ENCODE measurements around the gene SMPD3.

SMPD3 gene

DNA sequence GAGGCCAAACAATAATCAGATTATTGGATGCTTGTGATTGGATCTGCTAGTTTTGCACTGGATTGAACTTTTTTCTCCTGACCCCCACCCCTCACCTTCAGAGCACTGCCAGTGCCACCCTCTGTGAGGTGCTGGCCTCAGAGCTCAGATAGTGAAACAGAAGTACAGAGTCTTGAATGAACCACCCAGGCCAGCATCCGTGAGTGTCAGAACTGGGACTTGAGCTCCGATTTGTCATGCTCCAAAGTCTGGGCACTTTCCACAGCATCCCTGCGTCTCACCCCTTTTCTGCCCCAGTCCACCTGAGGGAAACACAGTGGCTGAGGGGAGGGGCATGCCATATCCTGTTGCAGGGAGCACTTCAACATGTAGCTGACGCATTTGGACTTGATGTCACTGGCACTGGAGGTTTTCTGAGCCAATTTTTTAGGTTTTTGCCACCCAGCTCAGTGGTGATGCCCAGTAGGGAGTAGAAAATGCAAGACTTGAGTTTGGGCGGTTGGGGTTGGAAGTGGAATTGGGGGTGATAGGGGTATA is 47.3 kb downstream of the SMPD3 start:
- TF ChIP-seq, protein P1, sequence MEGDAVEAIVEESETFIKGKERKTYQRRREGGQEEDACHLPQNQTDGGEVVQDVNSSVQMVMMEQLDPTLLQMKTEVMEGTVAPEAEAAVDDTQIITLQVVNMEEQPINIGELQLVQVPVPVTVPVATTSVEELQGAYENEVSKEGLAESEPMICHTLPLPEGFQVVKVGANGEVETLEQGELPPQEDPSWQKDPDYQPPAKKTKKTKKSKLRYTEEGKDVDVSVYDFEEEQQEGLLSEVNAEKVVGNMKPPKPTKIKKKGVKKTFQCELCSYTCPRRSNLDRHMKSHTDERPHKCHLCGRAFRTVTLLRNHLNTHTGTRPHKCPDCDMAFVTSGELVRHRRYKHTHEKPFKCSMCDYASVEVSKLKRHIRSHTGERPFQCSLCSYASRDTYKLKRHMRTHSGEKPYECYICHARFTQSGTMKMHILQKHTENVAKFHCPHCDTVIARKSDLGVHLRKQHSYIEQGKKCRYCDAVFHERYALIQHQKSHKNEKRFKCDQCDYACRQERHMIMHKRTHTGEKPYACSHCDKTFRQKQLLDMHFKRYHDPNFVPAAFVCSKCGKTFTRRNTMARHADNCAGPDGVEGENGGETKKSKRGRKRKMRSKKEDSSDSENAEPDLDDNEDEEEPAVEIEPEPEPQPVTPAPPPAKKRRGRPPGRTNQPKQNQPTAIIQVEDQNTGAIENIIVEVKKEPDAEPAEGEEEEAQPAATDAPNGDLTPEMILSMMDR (IDR thresholded peaks at IDR 0.05; ENCODE audit: low read depth, low read length) = no peak
- TF ChIP-seq EZH2phosphoT487 (IDR thresholded peaks at IDR 0.05; ENCODE audit: low read depth) = no peak

DNA sequence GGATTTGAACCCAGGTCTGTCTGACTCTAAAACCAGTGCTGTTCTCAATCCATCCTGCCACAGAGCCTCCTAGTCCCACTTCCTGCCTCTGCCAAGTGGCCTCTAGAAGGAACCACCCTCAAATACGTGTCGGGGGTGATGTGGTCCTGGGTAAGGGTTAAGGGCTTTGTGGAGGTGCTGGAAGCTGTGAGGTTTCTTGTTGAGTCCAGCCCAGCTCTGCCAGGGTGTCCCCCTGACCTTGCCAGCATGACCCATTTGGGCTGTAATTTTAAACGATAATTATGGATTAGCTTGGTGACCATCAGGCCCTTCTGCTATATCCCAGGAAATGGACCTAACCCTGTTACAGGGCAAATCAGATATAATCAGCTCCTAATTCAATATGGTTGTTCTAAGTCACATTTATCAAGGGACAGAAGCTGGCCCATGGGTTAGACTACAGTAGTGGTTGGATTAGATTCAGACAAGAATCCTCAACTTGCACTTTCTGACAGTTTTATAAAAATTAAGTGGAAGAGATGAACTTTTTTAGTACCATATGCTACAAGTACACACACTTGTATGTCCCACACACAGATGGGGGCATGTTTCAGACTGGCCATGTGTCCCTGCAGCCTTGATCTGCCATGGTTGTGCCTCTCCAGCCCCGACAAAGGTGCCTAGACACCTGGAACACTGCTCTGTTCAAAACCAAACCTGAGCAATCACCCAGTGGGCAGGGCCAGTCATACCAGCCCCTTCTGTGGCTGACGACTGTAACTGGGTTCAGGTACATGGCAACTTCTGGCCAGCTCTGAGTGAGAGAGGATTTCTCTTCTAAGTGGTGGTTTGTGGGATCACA is 48.0 kb downstream of the SMPD3 start:
- Histone ChIP-seq H3K4me3 (ENCODE audit: low read length) (no peak overlapping the region), H3K36me3 (replicated peaks; ENCODE audit: low read depth, low read length) (no peaks in the 10 kb centered on the region), H3K27ac (ENCODE audit: low read length) (no peak overlapping the region), H3K4me2 (ENCODE audit: low read length) (no peak overlapping the region), H3K9me3 (ENCODE audit: insufficient read depth, low read length) (no peaks in the 10 kb centered on the region), H3K79me2 (ENCODE audit: low read length) (no peaks in the 10 kb centered on the region), H3K9ac (ENCODE audit: low read length) (no peak overlapping the region), H3K27me3 (ENCODE audit: low read depth, low read length) (no peaks in the 10 kb centered on the region), H3K4me1 (ENCODE audit: low read length) (peaks cover 6% of the 10 kb centered on the region), H2AFZ (ENCODE audit: low read depth, low read length) (no peak overlapping the region), H4K20me1 (ENCODE audit: insufficient read depth, low read length) (no peaks in the 10 kb centered on the region)
- no peak for TF ChIP-seq EZH2phosphoT487 (IDR thresholded peaks at IDR 0.05; ENCODE audit: low read depth)

More for the DNA sequence above, 47.3 kb downstream of the SMPD3 start:
- H3K4me2 ChIP-seq (ENCODE audit: low read length) = no peak overlapping the region
- no peak overlapping the region for H3K4me3 ChIP-seq (ENCODE audit: low read length)
- no peaks in the 10 kb centered on the region for H3K36me3 ChIP-seq (replicated peaks; ENCODE audit: low read depth, low read length)
- no peaks in the 10 kb centered on the region for H3K9me3 ChIP-seq (ENCODE audit: insufficient read depth, low read length)
- no peaks in the 10 kb centered on the region for H3K27me3 ChIP-seq (ENCODE audit: low read depth, low read length)
- no peak overlapping the region for H2AFZ ChIP-seq (ENCODE audit: low read depth, low read length)
- peaks cover 6% of the 10 kb centered on the region for H3K4me1 ChIP-seq (ENCODE audit: low read length)
- H3K27ac ChIP-seq (ENCODE audit: low read length) = no peak overlapping the region
- no peaks in the 10 kb centered on the region for H3K79me2 ChIP-seq (ENCODE audit: low read length)
- H3K9ac ChIP-seq (ENCODE audit: low read length) = no peak overlapping the region
- H4K20me1 ChIP-seq (ENCODE audit: insufficient read depth, low read length) = no peaks in the 10 kb centered on the region

DNA sequence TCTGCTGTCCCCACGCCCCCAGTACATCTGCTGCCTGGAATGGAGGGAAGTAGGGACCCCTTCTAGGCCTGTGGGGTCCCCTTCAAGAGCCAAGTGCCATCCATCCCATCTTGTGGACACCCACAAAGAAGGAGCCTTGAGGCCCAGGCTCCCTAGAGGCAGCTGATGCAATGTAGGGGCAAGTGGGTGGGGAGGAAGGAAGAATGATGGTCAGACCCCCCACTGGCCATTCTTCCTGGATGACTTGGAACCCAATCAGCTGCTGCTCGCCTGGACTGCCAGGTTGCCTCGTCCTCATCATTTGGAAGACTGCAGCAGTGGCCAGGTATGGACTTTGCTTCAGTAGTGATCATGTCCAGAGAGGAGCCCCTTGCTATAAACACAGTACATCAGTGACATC is 48.9 kb downstream of the SMPD3 start:
- no peak overlapping the region for H3K27ac ChIP-seq (ENCODE audit: low read length)
- no peak overlapping the region for H3K4me3 ChIP-seq (ENCODE audit: low read length)
- H3K4me2 ChIP-seq (ENCODE audit: low read length) = no peak overlapping the region
- TF ChIP-seq EZH2phosphoT487 (IDR thresholded peaks at IDR 0.05; ENCODE audit: low read depth) = no peak
- TF ChIP-seq, protein P1 (IDR thresholded peaks at IDR 0.05; ENCODE audit: low read depth, low read length) = no peak
- no peaks in the 10 kb centered on the region for H3K36me3 ChIP-seq (replicated peaks; ENCODE audit: low read depth, low read length)
- H3K27me3 ChIP-seq (ENCODE audit: low read depth, low read length) = no peaks in the 10 kb centered on the region
- no peaks in the 10 kb centered on the region for H3K9me3 ChIP-seq (ENCODE audit: insufficient read depth, low read length)
- H4K20me1 ChIP-seq (ENCODE audit: insufficient read depth, low read length) = no peaks in the 10 kb centered on the region
- H3K79me2 ChIP-seq (ENCODE audit: low read length) = no peaks in the 10 kb centered on the region
- no peak overlapping the region for H3K9ac ChIP-seq (ENCODE audit: low read length)
- H3K4me1 ChIP-seq (ENCODE audit: low read length) = peaks cover 6% of the 10 kb centered on the region
- no peak overlapping the region for H2AFZ ChIP-seq (ENCODE audit: low read depth, low read length)

DNA sequence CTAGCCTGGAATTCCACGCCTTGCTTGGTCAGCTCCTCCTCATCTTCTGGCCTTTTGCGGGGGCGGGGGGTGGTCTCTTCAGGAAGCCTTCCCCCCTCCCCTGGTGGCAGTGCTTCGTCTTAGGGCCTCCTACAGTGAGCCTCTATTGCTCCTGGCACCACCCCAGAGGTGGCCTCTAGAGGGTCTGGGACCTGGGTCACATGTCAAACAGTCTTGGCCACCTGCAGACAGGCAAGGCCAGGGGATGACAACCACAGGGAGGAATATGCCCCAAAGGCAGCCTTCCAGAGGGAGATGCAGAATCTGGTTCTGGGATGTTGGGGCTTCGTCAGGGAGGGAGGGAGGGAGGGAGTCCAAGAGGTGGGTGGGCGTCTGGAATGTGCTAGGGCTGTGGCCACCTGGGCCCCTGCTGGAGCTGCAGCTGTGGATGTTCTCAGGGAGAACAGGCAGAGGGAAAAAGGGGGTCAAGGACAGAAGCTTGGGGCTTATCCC is 50.6 kb downstream of the SMPD3 start:
- no peak overlapping the region for H2AFZ ChIP-seq (ENCODE audit: low read depth, low read length)
- H3K4me1 ChIP-seq (ENCODE audit: low read length) = peaks cover 6% of the 10 kb centered on the region
- H3K79me2 ChIP-seq (ENCODE audit: low read length) = no peaks in the 10 kb centered on the region
- no peak for TF ChIP-seq EZH2phosphoT487 (IDR thresholded peaks at IDR 0.05; ENCODE audit: low read depth)
- TF ChIP-seq, protein P1 (IDR thresholded peaks at IDR 0.05; ENCODE audit: low read depth, low read length) = no peak
- H3K36me3 ChIP-seq (replicated peaks; ENCODE audit: low read depth, low read length) = no peaks in the 10 kb centered on the region
- no peak overlapping the region for H3K4me2 ChIP-seq (ENCODE audit: low read length)
- H3K9ac ChIP-seq (ENCODE audit: low read length) = no peak overlapping the region
- H3K27me3 ChIP-seq (ENCODE audit: low read depth, low read length) = no peaks in the 10 kb centered on the region
- H3K9me3 ChIP-seq (ENCODE audit: insufficient read depth, low read length) = no peaks in the 10 kb centered on the region
- H3K27ac ChIP-seq (ENCODE audit: low read length) = no peak overlapping the region
- no peaks in the 10 kb centered on the region for H4K20me1 ChIP-seq (ENCODE audit: insufficient read depth, low read length)
- H3K4me3 ChIP-seq (ENCODE audit: low read length) = no peak overlapping the region
